ENCODE data around the gene MCFD2.
"Not testable (repeated sequence)": the region's sequence is repeated elsewhere in the genome, so short reads cannot be mapped to it uniquely, and the experiment has no call there.

MCFD2 gene

DNA sequence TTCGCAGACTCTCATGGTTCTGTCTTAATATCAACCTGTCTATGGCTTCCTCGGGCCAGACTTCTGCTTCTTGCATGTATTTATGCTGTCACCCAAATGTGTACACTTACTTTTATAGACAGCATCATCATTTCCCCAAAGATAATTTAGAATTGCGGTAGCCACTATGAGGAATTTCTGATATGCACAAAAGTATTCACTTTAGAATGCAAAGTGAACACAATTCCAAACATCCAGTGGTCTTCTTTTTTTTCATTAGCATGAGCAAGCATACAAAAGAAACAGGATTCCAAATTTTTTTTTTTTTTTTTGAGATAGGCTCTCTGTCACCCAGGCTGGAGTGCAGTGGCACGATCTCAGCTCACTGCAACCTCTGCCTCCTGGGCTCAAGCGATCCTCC is 21.0 kb upstream of the MCFD2 start:
- no peak for FAIRE-seq

DNA sequence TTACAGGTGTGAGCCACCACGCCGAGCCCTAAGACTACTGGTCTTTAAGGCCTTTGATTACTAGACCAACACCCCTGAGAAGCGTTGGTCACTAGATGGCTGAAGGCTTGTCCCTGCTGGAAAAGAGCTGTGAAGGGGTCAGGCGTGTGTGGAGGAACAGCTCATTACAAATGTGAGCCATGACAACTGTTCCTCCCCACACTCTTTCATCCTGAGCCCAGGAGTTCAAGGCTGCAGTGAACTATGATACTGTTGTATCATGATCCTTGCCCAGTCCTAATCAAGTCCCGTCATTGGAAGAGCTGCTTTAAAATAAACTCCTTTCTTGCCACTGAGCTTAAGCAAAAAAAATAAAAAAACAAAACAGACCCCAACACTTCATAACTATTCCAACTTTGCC is 19.5 kb upstream of the MCFD2 start:
- no peak for FAIRE-seq

DNA sequence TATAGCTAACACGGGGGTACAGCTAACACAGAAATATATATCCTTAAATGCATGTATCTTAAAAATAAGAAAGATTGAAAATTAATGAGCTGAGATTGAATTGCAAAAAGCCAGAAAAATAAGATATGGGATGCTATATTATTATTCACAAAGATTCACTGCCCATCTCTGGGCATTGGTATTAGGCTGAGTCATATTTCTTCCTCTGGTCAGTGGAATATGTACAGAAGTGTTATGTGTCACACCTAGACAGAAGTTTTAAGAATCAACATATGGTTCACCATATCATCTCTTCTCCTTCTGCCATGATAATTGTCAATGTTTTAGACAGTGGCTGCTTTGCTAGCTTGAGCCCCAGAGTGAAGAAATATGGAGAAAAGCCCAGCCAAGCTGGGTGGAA is 14.0 kb upstream of the MCFD2 start:
- FAIRE-seq = no peak

DNA sequence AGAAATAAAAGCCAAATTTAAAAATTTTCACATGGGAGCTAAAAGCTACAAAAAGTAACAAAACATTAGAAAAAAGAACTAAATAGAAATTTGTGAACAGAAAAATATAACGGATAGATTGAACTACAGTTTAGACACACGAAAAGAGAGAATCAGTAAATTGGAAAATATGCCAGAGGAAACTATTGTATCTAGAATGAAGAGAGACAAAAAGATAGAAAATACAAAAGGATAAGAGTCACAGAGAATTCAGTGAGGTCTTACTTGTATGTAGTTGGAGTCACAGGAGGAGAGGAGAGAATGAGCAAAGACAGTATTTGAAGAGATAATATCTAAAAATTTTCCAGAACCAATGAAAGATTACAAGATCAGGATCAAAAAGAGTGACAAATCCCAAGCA is 11.3 kb upstream of the MCFD2 start:
- FAIRE-seq = no peak

DNA sequence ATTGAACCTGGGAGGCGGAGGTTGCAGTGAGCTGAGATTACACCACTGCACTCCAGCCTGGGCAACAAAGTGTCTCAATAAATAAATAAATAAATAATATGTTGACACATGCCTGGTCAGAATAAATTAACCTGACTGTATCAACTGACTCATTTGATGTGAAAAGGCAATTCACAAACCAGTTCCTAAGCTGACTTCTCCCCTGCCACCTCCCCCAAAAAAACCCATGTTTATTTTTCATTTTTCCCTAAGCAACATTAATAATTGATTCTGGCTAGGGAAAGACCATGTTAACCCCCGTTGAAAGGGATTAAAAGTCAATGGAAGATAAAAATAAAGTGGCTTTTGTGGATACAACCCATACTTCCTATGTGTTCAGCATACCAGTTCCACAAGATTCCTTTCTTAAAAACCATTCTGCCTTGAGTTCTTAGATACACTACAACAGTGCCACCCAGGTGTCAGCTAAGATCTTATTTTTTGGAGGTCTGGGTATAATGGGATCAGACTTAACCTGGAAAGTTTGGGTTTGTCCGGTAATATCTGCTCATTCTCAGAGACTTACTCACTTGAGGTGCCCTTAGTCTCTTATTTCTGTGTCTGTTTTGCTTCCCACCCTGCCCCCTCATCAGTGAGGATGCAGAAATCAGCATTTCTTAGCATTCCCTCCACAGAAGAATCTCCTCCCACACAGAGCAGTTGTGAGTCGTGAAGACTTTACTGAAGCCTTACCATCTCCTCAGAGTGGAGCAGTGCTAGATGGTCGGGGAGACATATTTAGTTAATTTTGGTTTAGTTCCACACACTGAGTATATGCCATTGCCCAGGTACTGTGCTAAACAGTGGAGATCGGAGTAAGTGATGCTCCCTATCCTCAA is 10.1 kb upstream of the MCFD2 start:
- no peak for FAIRE-seq

DNA sequence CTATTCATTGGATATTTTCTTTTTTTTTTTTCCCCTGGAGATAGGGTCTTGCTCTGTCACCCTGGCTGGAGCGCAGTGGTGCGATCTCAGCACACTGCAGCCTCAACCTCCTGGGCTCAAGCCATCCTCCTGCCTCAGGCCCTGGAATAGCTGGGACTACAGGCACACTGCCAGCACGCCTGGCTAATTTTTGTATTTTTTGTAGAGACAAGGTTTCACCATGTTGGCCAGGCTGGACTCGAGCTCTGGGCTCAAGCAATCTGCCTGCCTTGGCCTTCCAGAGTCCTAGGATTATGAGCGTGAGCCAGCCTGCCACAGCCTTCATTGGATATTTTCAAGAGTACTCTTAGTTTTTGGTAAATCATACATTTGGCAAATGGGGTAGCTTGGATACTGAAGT is 9.0 kb upstream of the MCFD2 start:
- no peak for FAIRE-seq

DNA sequence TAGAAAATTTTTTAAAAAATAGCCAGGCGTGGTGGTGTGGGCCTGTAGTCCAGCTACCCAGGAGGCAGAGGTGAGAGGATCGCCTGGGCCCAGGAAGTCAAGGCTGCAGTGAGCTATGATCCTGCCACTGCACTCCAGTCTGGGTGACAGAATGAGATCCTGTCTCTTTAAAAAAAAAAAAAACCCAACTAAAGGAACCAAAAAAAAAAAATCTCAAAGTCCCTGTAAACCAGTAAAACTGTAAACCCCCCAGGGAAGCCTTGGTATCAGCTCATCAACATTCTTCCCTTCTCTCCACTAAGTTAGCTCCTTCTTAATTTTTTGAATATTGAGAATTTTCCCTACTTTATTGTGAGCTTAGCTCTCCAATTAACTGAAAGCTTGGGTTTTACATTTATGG is 8.4 kb upstream of the MCFD2 start:
- FAIRE-seq = no peak

DNA sequence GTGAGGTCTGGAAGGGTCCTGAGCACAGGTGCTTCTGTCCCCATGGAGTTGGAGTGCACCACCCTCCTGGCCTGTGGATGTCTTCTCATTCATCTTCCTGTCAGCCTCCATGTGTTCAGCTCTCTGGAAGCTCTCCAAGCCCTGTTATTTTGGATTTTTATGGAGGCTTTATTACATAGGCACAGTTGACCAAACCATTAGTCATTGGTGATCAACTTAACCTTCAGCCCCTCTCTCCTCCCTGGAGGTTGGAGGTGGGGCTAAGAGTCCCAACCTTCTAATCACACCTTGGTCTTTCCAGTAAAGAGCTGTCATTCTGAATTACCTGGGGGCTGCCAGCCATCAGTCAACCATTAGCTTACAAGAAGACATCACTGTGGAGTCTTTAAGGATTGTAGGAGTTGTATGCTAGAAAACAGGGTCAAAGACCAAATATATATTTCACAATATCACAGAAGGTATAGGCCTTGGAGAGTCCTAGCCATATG is 7.5 kb upstream of the MCFD2 start:
- FAIRE-seq = no peak

DNA sequence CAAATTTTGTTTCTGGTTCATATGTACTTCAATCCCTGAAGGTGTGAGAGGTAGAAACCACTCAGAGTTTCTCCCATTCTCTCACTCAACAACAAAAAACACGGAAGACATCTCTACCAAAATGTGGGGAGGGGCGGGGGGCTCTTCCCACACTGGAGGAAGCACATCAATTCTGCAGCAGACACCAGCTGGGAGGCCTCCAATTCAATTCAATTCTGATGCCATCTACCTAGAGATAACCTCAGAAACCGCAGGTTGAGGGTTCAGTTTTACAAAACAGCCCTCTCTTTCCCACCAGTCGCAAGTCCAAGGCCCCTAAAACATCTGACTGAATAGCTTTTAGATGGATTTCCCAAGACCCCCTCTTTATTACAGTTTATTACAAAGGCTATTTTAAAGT is 7.0 kb upstream of the MCFD2 start:
- no peak for FAIRE-seq

DNA sequence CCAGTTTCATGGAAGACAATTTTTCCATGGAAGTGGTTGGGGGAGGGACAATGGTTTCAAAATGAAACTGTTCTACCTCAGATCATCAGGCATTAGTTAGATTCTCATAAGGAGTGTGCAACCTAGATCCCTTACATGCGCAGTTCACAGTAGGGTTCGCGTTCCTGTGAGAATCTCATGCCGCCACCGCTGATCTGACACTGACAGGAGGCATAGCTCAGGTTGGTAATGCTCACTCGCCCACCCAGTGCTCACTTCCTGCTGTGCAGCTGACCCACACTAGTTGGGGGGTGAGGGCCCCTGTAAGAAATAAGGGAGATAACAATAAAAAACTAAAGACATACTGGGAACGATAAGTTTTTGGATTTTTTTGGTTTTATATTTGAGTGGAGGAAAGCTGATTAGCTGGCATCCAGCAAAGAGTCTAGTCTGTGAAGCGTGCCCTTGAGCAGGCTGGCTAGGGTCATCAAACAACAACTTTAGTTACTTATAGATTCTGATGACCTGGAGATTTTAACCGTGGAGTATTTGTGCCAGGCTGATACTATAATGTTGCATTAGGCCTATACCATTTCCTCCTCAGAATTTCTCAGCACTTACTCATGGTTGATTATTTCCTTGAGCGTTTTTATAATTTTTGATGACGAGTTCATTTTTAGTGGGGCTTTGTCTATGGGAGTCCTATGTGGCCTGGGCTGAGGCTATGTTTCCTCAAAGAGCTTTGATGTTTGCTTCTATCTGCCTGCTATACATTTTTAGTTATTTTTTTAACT is 6.3 kb upstream of the MCFD2 start:
- no peak for FAIRE-seq

DNA sequence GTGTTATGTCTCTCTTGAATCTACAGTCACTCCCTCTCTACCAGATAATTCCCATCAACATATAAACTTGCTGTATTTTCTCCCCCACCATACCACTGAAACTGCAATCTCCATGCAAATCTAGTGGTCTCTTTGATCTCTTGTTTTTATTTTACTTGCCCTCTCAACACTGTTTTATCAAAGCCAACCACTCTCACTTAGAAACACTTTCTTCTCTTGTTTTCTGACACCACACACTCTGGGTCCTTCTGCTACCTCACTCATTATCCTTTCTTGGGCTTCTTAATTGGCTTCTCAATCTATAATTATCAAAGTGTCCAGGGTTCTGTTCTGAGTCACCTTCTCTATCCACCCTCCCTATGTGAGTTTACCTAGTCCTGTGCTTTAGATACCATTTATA is 2.0 kb upstream of the MCFD2 start:
- no peak for FAIRE-seq

DNA sequence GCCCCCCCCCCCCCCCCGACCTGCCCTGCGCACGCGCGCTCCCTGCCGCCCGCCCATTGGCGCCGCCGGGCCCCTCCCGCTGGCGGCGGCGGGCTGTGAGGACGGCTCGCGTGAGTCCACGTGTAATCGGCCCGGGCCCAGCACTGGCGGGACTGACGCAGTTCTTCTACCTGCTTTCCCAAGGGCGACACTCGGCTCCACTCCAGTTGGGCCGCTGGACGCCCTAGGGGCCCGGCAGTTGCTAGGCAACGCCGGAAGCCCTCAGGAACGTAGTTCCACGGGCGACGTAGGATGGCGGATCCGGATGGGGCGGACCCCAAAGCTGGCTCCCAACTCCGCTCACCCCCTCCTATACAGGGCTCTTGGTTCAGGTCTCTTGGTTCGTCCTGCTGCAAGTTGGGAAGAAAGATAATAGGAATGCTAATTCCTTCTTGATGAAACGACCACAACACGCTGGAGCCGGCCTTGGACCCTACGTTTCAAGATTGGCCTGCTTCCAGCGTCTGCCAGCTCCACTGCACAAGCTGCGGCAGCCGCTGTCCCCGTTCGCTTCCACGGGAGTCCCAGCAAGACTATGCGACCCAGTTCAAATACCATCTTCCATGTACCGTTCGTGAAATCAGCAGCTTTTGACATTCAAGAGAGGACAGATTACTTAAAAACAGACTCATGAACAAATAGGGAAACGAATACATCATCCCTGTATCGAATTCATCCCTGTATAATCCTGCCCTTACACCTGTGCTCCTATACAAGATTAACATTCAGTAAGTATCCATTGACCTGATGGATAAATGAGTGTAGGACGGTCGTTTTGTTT is 415 bp upstream of the MCFD2 start:
- FAIRE-seq = no peak

DNA sequence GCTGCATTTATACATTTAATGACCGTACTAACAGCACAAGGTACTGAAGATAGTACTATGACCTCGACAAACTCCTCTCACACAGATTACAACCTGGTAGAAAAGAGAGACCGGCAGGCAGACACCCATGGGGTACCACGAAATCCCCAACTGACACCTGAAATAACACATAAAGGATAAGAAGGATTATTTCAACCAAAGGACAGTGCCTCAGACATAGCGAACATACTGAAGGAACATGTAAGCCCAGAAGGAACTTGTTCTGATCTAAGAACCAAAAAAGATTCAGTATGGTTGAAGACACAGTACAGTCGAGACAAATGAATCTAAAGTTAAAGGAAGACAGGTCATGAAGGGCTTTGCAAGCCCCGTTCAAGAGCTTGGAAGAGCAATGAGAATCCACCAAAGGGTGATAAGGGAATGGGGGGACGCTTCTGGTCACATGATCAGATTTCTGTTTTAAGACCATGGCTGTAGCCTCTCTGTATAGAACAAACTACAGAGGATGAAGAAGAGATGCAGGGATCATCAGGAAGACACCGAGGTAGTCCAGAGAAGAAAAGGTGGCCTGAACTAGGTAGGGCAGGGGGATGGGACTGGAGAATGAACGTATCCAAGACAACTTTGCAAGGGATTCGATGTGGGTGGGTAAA is 902 bp downstream of the MCFD2 start:
- FAIRE-seq = no peak

DNA sequence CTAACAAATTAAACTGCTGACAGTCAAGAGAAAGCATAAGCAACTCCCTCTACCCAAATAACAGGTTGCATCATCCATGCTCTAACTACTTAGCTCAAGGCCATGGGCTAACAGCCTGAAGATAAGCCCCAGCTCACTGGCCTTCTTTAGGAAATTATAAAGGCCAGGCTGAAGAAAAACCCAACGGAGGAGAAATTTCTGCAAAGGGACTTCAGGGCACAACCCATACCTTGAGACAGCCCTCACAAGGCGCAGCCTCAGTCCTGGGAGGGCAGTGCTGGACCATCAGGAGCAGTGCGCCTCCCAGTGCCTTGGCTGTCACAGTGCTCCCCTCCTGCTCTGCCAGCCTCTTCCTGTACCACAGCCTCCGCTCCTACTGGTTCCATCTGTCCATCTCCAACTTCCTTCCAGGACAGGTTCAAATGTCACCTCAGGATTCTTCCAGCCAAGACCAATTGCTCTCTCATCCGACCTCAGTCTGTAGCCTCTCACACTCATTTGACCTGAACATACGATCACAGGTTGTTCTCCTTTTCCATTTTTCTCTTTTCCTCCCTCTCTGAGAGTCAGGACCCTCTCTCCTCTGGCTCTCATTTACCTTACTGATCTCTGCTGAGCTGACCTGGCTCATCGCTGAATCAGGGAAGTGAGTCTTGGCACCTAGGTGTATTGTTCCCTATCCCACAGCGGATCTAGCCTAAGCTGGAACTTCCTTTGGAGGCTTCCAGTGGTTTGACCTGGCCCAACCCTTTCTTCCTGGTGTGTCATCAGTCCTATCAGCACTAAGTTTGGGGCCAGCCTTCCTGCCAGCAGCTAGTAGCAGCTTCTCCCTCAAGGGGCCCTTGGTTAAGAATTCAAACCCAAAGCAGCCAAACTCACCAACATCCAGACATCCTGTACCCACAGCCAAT is 1.9 kb downstream of the MCFD2 start:
- FAIRE-seq = no peak

DNA sequence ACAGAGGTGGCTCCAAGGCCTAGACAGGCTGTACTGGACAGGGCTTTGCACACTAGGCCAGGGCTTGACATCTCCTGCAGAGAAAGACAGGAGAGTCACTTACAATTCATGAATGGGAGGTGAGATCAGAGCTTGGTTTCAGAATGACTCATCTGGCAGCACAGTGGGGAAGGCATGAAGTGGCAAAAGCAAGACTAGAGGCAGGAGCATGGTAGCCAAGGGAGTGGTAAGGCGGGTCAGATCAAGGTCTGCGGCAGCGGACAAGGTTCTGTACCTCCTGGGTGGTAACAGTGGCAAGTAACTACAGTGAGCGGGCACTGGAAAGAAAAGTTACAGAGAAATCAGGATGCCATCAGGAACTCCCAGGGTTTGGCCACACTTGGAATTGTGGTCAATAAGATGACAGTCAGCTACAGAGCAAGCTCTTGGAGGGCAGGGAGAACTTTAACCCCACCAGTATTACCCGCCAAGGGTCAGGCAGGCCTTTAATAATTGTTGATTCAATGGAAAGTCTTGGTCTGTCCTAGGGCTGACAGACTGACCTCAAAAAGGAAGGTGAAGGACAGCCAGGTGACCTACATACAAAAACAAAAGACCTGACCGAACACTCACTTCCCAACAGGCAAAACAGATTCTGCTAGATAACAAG is 5.7 kb downstream of the MCFD2 start:
- no peak for FAIRE-seq

DNA sequence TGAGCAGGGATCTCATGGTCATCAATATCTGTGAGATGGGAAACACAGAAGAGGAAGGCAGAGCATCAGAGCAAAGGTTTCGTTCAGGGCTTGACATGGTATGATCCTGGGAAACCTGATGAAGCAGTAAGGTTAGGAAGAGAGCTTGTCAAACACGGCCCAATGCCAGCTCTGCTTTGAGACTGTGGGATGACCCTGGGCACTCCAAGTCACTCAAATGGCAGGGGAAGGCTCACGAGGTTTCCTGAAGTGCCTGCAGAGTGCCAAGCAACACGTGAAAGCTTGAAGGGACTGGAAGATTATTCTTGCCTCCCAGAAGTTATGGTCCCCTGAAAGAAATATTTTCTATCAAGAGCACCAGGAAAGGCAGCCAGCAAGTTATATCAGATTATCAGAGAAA is 6.5 kb downstream of the MCFD2 start:
- no peak for FAIRE-seq

DNA sequence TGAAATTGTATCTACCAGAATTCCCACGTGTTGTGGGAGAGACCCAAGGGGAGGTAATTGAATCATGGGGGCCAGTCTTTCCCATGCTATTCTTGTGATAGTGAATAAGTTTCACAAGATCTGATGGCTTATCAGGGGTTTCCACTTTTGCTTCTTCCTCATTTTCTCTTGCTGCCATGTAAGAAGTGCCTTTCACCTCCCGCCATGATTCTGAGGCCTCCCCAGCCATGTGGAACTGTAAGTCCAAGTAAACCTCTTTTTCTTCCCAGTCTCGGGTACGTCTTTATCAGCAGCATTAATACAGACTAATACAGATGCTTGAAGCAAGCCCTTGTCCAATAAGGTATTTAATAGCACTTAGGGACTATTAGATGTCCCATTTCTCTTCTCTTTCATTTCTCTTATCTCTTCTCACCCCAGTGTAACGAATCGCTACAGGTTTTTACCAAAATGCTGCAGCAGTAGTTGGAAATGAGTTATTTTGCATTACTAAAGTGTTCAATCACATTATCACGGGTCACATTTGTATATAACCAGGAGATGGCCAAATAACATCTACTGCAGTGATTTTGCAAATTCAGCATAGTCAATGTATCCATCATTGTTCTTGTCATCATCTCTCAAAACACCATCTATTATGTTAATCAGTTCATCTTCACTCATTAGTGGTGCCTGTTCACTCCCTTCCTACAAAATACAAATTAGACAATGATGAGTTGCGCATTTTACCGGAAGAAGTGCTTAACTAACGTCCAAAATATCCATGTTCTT is 10.5 kb downstream of the MCFD2 start:
- not testable (repeated sequence) for FAIRE-seq

DNA sequence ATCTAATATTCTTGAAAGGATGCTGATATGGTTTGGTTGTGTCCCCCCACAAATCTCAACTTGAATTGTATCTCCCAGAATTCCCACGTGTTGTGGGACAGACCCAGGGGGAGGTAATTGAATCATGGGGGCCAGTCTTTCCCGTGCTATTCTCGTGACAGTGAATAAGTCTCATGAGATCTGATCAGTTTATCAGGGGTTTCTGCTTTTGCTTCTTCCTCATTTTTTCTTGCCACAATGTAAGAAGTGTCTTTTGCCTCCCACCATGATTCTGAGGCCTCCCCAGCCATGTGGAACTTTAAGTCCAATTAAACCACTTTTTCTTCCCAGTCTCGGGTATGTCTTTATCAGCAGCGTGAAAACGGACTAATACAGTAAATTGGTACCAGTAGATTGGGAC is 12.6 kb downstream of the MCFD2 start:
- FAIRE-seq = not testable (repeated sequence)

DNA sequence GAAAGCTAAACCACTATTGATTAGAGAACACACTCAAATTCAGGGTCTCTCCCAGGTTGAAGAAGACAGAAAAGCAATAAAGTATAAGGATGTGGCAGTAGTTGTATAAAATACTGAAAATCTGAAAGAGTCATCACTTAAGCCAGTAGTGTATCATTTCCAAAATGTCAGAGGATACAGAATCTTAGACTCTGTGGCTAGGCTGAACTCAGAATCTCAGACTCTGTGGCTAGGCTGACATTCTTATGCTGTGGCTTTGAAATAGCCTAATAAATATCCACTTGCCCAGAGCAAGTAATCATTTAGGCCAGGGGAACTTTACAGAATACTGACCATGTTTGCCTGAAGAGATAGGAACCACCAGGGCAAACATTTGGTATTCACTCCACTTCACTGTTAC is 13.1 kb downstream of the MCFD2 start:
- no peak for FAIRE-seq

DNA sequence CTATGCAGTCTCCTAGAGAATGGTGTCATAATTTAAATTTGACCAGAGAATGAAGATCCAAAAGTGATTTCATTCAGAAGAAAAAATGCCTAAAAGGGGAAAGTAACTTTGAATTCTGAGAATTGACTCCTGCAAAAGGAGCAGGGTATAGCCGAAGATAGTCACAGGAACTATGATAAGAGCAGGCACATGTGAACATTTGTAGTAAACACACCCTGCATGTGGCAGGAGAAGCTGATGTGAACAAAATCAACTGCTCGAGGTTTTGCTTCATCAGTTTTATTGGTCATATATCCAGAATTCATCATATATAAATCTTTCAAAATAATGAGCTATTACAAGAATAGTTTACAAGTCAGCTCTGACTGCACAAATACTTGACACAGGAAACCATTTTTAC is 14.0 kb downstream of the MCFD2 start:
- FAIRE-seq = no peak

All from colon (tissue), 2 donors.